Calu3 (cell line): ENCODE measurements around the gene RAPGEF1. TPM values are rescaled to one million over a fixed set of nuclear protein-coding genes. Genes with fewer than 3 reads are reported as not detected.

Source experiments
- BruUV-seq: library from RNA; stranded (reverse); fragments of 400-500 nt; replicated peaks from 2 replicates; lab custom pipeline; 2021; lab: Mats Ljungman, UMichigan
- CTCF ChIA-PET: fragments of 300-600 bp; sonication (Branson Sonifier 250); formaldehyde crosslinking; loops from one replicate; lab custom pipeline; 2022; ENCODE audit warnings: antibody characterized with exemption; lab: Charles Lee
- DNase-seq: peaks from one replicate; pipeline ENCODE4 v3.0.0; 2022
- H3K27ac Mint-ChIP-seq: one replicate; pipeline ENCODE4 v1.8.0; 2022; ENCODE audit warnings: mixed read lengths; ENCODE audit not compliant: unreplicated experiment
- H3K27me3 Mint-ChIP-seq: one replicate; pipeline ENCODE4 v1.8.0; 2022; ENCODE audit warnings: mixed read lengths; ENCODE audit not compliant: unreplicated experiment
- H3K36me3 Mint-ChIP-seq: one replicate; pipeline ENCODE4 v1.8.0; 2022; ENCODE audit warnings: mild to moderate bottlenecking, moderate library complexity, mixed read lengths; ENCODE audit not compliant: insufficient read depth, unreplicated experiment
- H3K4me1 Mint-ChIP-seq: one replicate; pipeline ENCODE4 v1.8.0; 2022; ENCODE audit warnings: mild to moderate bottlenecking, low read depth, mixed read lengths; ENCODE audit not compliant: unreplicated experiment
- H3K4me3 Mint-ChIP-seq: one replicate; pipeline ENCODE4 v1.8.0; 2022; ENCODE audit warnings: mild to moderate bottlenecking, low read depth, moderate library complexity, mixed read lengths; ENCODE audit not compliant: unreplicated experiment
- H3K9me3 Mint-ChIP-seq: one replicate; pipeline ENCODE4 v1.8.0; 2022; ENCODE audit warnings: low read depth, mixed read lengths; ENCODE audit not compliant: unreplicated experiment
- CTCF ChIP-seq: fragments of 200-600 bp; IDR thresholded peaks from one replicate; pipeline ENCODE4 v1.8.0; 2022; ENCODE audit warnings: antibody characterized with exemption; ENCODE audit not compliant: unreplicated experiment
- intact Hi-C: fragments of 100-400 bp; cut with micrococcal nuclease; formaldehyde crosslinking; loops from one replicate; pipeline ENCODE4 v1.10.0; 2022; ENCODE audit not compliant: unreplicated experiment
- total RNA-seq: library from RNA; stranded (reverse); gene quantifications from 2 replicates; pipeline ENCODE4 v1.2.3, GENCODE V29; 2022

RAPGEF1 gene
- total RNA-seq, 1 experiment from 2014 or later = 32.5 TPM

- BruUV-seq = no TSS peak
- H3K4me1 Mint-ChIP-seq = no peaks in the 10 kb centered on the region
- H3K27me3 Mint-ChIP-seq = no peaks in the 10 kb centered on the region
- peak; percentile 66 for TF ChIP-seq CTCF
- H3K36me3 Mint-ChIP-seq = peaks cover 5% of the 10 kb centered on the region
- DNase-seq = peak; percentile 76
- H3K9me3 Mint-ChIP-seq = no peaks in the 10 kb centered on the region
- CTCF ChIA-PET = interaction anchor here (0.7 to 1.3 kb wide), 5 partner anchors 10 to 152 kb away, joined by 4 to 6 read pairs (median 4); no protein-coding TSS in a partner anchor
- no peak overlapping the region for H3K4me3 Mint-ChIP-seq
- no peak overlapping the region for H3K27ac Mint-ChIP-seq
- intact Hi-C loops = loop anchor here (1.0 kb wide), 1 partner anchor 156 kb away; no protein-coding TSS in a partner anchor
These were observed 148.7 kb downstream of the RAPGEF1 start for GRCh38 chr9:131590907-131591844.

- no peaks in the 10 kb centered on the region for H3K9me3 Mint-ChIP-seq
- H3K27ac Mint-ChIP-seq = no peak overlapping the region
- peaks cover 10% of the 10 kb centered on the region for H3K36me3 Mint-ChIP-seq
- no peaks in the 10 kb centered on the region for H3K27me3 Mint-ChIP-seq
- intact Hi-C loops = no loop called here
- TF ChIP-seq CTCF = no peak
- CTCF ChIA-PET = no interaction called here
- no peaks in the 10 kb centered on the region for H3K4me1 Mint-ChIP-seq
- H3K4me3 Mint-ChIP-seq = no peak overlapping the region
- BruUV-seq = no TSS peak
- DNase-seq = no peak
These were observed 149.4 kb downstream of the RAPGEF1 start for GRCh38 chr9:131590449-131590848.

- H3K4me1 Mint-ChIP-seq = no peaks in the 10 kb centered on the region
- H3K36me3 Mint-ChIP-seq = peaks cover 14% of the 10 kb centered on the region
- H3K4me3 Mint-ChIP-seq = no peak overlapping the region
- CTCF ChIA-PET = interaction anchor here (0.6 kb wide), 1 partner anchor 121 kb away, joined by 4 read pairs; no protein-coding TSS in a partner anchor
- intact Hi-C loops = no loop called here
- no peak overlapping the region for H3K27ac Mint-ChIP-seq
- no peak for DNase-seq
- no peaks in the 10 kb centered on the region for H3K27me3 Mint-ChIP-seq
- no peak for TF ChIP-seq CTCF
- no TSS peak for BruUV-seq
- no peaks in the 10 kb centered on the region for H3K9me3 Mint-ChIP-seq
These were observed 149.9 kb downstream of the RAPGEF1 start for GRCh38 chr9:131589993-131590392.

- Mint-ChIP-seq H3K27me3 (no peaks in the 10 kb centered on the region), H3K4me1 (no peaks in the 10 kb centered on the region), H3K27ac (no peak overlapping the region), H3K4me3 (no peak overlapping the region), H3K9me3 (no peaks in the 10 kb centered on the region), H3K36me3 (peaks cover 14% of the 10 kb centered on the region)
- intact Hi-C loops = no loop called here
- DNase-seq = no peak
- CTCF ChIA-PET = interaction anchor here (0.6 kb wide), 1 partner anchor 122 kb away, joined by 4 read pairs; no protein-coding TSS in a partner anchor
- no peak for TF ChIP-seq CTCF
- BruUV-seq = no TSS peak
These were observed 150.7 kb downstream of the RAPGEF1 start for GRCh38 chr9:131589124-131589711.
